Superior temporal gyrus (tissue), 1 donor: ENCODE data around the gene MTOR.
"Not testable (repeated sequence)": the region's sequence is repeated elsewhere in the genome, so short reads cannot be mapped to it uniquely, and the experiment has no call there.

Experiments
- DNase-seq: peaks from one replicate; pipeline ENCODE4 v3.0.0-alpha.2; 2016; ENCODE audit errors: extremely low spot score

Gene MTOR

DNA sequence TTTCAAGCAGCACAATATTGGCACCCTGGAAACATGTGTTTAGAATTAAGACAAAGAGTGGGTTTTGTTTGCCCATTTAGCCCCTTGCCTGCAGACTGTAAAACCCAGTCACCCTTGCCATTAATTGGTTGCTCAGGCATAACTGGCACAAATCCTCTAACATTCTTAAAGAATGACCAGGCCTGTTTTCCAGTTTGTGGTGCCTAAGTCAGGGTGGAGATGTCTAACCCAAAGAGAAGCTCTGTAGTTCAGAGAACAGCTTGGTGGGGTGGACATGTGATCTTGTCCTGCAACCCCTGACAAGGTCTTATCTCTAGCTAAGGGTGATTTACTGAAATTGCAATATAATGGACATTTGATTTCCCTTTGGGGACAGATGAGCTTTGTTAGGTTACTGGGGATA is 82.0 kb downstream of the MTOR start:
- DNase-seq, result no peak

DNA sequence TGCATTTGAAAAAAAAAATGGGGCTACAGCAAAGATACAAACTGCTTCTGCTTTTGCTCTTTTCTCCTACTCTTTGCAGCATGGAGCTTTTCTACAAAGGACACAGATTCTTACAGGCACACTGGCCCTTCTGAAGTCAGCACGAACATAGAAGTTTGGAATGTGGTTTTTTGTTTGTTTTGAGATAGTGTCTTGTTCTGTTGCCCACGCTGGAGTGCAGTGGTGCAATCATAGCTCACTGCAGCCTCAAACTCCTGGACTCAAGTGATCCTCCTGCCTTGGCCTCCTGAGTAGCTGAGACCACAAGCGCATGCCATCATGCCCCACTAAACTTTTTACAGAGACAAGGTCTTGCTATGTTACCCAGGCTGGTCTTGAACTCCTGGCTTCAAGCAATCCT is 82.6 kb downstream of the MTOR start:
- DNase-seq, result not testable (repeated sequence)

DNA sequence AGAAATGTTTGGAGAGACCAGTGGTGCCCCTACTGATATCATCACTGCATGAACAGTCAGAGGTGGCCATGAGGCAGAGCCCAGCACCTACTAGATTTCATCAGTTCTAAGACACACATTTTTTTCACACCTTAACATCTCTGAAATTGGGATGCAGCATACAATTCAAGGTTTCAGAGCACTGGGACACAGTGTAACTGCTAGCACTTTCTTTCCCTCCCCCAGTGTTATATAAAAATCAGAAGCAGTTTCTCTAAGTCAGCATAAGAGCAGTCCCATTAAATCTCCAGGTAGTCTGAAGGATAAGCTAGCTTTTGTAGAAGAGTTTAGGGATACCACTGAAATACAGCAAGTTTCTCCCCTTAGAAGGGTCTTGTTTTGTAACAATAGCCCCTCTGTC is 83.2 kb downstream of the MTOR start:
- DNase-seq, result peak; percentile 62

DNA sequence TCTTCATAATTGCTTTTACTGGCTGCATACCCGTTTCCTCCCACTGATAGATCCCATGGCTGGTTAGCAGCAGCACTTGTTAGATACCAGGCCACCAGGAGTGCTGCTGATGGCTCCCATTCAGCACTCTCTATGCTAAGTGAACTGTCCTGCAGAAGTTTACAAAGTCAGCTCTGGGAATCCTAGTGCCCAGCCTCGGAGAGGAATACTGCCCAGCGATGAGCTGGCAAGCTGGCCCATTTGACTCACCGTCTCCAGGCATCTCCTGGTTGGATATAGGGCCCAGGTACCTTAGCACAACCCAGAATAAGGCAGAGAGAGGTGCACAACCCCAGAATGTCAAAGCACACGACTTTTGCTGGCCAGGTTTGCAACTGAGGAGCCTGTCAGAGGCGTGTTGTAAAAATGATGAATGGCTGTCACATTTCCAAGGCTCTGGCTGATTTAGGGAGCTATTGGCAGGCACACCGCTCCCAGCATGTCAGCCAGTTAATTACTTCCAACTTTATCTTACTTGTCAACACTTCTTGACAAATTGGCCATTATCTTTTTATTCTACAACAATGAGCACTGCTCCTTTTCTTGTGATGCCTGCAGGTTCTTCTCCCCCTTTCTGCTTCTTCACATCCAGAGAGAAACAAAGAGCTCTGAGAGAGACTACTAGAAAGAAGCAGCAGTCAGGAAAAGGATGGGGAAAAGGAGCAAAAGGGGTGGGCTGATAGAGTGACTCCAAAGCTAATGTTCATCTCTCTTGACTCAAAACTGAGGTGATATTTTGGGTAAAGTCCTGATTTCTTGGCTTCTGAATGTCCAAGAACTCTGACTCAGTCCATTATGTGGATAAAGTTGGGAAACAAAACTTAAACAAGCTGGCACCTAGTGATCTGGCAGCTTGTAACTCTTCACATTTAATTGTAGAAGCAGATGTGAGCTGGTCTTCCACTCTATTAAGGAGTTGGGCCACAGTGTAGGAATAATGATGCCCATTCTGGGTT is 84.0 kb downstream of the MTOR start:
- peak; percentile 44 for DNase-seq

DNA sequence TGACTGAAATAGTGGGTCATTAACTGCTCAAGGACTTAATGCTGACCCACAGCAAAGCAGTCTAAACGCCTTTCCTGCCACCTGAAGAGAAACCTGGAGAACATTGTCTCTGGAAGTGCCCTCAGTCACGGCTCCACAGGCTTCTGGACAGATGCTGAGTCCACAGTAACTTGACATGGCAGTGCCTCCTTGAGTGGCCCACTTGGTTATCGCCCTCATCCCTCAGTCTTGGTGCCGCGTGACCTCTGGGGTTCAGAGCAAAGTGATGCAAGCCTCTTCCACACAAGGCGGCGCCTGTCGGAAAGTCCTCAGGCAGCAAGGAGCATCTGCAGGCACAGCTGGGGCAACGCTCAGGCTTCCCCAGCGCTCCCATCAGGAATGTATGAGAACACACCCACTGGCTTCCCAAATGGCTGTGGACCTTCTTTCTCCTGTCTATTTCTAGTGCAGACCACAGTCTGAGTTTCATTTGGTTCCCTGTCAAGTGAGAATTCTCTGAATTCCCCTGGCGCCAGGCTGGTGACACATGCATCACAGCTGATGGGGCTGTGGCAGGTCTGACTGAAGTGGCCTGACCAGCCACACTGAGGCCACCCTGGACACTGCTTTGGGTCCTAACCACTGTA is 86.2 kb downstream of the MTOR start:
- DNase-seq, result no peak

DNA sequence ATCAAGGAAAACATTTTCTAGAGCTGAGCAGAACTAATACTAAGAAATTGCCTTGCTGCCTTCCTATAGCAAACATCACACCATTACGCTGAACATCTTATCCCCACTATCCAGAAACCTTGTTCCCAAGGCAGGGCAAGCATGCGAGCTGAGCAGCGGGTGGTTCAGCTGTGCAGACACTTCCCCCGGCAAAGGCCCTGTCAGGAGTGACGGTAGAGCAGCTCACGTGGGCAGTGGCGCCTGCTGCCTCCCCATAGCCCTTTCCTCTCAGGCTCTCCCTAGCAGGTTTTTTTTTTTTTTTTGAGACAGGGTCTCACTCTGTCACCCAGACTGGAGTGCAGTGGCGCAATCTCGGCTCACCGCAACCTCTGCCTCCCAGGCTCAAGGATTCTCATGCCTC is 86.9 kb downstream of the MTOR start:
- DNase-seq, result no peak

DNA sequence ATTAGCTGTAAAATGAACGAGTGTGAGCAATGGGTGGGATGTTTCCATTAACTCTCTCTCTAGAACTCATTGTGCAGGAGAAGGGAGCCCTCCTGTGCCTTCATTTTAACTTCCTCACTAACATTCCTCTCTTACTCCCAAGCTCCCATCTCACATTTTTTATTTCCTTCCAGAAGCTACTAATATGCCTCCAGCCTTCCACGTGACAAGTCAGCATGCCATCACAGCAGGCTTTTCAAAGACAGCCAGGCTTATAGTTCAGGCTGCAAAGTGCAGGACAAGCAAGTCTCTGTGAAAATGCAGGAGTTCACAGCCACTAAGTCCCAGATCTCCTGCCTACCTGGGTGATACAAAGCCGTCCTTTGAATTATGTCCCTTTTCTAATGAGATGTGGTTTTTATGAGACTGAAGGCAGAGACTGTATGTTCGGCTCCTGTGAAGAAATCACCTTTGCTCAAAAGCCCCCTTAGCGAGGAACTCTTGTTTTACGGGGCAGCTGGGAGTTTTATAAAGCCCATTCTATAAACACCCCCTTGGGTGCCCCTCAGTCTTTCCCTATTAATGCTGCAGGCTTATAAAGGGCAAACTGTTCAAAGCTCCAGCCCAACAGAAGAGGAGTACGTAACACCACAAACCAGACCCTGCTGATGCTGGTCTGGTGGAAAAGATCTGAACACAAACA is 87.9 kb downstream of the MTOR start:
- no peak for DNase-seq

DNA sequence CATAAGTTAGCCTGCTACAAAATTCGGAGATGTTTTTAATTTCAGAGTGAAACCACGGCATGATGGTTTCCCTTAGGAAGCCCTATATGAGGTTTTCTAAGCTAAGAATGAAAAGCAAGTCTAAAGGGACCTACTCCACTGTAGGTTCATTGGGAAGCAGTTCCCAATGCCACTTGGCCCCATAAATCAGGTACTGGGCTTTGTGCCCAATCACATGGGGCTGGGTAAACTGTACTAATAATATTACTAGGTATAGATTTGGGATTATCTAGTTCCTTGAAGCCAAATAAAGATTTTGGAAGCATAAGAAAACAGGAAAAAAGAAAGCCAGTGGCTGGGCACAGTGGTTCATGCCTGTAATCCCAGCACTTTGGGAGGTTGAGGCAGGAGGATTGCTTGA is 92.2 kb downstream of the MTOR start:
- DNase-seq, result no peak

DNA sequence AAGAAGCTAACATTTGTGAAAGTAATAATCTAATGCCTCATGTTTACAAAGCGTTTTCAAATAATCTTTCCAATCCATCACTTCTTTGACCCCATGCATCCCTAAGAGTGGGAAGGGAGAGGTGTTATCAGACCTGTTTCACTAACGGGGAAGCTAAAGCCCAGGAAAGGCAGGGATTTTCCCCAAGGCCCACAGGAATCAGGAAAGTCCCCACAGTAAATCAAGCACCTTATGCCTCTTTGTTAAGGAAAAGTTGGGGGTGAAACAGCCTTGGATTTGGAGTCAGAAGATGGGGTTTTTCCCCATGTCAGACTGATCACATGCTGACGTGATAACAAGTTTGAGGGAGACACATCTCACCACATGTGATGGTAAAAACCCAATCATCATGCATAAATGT is 93.1 kb downstream of the MTOR start:
- DNase-seq, result no peak

DNA sequence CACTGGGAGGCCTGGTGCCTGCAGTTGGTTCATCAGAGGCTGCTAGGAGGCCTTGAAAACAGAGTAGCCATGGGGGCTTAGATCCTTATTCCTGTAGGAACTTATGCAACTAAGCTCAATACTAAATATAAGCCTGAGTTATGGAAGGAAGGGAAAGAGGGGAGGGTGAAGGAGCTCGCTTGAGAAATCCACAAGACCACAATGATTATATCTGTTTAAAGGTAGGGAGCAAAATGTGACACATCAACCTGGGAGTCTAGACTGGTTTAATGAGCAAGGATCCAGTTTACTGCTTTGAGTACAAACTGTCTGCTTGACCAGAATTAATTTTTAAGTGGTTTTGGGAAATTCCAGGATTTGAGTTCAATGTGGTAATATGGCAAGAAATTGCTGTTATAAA is 93.6 kb downstream of the MTOR start:
- no peak for DNase-seq

DNA sequence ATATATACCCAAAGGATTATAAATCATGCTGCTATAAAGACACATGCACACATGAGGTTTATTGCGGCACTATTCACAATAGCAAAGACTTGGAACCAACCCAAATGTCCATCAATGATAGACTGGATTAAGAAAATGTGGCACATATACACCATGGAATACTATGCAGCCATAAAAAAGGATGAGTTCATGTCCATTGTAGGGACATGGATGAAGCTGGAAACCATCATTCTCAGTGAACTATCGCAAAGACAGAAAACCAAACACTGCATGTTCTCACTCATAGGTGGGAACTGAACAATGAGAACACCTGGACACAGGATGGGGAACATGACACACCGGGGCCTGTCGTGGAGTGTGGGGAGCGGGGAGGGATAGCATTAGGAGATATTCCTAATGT is 95.6 kb downstream of the MTOR start:
- not testable (repeated sequence) for DNase-seq

DNA sequence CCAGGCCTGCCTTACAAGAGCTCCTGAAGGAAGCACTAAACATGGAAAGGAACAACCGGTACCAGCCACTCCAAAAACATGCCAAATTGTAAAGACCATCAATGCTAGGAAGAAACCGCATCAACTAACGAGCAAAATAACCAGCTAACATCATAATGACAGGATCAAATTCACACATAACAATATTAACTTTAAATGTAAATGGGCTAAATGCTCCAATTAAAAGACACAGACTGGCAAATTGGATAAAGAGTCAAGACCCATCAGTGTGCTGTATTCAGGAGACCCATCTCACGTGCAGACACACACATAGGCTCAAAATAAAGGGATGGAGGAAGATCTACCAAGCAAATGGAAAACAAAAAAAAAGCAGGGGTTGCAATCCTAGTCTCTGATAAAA is 99.6 kb downstream of the MTOR start:
- DNase-seq, result not testable (repeated sequence)

DNA sequence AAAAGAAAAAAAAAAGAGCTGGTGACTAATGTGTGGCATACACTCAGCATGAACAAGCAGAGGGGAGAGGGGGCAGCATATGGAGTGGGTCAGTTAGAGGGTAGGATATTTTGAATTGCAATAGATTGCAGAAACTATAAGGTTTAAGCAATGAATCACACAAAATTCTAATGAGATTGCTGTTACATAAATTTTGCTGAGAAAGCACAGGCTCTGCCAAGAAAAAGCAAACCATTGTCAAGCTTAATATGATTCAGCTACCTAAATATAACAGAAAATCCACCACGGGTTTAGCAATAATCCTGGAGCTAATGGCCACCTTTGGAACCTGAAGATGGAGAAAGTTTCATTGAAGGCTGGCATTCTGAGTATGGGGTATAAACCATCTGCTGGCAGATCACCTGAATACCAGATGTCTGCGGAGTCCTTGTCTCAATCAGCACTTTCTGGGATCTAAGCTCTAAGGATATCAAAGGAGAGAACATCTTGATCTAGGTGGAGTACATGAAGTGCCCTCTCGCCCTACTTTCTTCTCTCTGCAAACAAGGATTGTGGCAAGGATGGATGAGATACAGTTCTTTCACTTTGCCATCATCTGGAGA is 103.5 kb downstream of the MTOR start:
- peak; percentile 76 for DNase-seq

DNA sequence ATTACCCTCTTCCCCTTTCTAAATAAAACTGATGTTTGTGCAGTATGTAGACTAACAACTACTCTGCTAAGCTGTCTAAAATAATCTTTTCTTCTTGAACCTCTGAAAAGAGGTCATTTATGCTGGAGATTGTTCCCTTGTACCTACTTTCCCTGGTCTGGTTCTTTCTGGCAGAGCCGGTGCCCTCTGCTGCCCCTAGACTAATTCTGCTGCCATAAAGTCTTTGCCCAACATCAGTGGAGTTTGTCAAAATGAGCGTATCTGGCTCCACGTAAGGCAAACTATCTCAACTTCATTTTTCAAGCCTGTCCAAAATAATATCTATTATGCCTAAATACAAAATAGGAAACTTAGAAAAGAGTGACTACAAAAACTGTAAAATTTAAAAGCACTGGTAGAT is 104.1 kb downstream of the MTOR start:
- DNase-seq, result no peak

DNA sequence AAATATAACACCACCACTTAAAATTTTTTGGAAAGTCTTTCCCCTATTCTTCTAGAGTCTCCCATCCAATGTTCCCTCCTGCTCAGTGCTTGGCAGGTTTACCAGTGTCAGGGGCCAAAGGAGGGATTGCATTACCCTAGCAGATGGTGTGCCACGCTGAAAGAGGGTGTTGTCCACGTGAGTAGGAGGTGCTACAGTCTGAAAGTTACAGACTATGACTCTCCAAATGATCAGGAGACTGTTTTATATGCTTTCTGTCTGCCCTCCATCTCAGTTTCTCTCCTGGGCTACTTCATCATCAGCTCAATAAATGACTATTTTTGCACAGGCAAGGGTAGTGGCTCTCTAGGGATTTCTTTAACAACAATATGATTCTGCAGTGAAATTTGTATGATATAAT is 104.5 kb downstream of the MTOR start:
- peak; percentile 29 for DNase-seq

DNA sequence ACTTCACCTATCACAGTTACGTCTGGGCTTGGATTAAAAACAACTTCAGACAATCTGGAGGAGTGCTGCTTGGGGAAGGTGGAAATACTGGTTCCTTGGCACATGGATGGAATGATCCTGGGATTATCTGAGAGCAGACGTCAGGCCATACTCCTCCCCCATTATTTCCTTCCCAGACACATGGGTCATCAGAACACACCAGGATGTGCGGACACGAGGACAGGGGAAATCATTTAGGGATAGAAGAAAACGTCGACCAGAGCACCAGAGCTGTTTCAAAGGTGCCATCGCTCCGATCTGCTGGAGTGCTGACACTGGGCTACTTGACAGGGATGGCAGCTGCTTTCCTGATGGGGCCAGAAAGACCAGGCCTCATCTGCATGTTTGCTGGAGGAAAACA is 105.0 kb downstream of the MTOR start:
- no peak for DNase-seq

DNA sequence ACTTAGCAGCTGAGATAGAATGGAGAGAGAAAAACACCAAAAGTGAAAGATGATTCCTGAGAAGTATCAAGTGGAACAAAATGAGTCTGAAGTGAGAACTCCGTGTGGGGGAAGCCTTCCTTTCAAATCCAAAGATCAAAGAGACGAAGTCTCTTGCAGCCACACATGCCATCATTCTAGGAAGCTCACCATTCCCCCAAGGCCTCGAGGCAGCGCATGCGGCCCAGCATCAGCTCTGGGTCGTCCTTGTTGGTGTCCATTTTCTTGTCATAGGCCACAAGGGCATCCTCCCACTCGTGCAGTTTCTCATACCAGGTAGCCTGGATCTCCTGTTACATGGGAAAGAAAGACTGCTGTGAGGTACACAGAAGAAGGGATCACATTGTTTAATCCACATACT is 105.4 kb downstream of the MTOR start:
- DNase-seq, result no peak

DNA sequence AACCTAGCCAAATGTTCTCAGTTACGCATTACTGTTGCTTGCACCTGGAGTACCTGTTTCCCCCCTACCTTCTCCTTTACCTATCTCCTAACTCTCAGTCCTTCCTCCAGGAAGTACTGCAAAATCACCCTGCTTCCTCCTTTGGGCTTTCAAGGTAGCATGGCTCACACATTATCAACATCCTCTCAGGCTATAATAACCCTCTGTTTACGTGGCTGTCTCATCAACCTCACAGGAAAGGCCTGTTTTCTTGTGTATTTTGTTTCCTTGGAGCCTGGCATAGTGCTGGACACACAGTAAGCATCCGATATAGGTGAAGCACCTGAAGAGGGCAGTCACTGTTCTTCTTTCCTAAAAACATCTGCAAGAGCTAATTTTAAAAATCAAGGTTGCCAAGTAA is 105.9 kb downstream of the MTOR start:
- DNase-seq, result no peak

DNA sequence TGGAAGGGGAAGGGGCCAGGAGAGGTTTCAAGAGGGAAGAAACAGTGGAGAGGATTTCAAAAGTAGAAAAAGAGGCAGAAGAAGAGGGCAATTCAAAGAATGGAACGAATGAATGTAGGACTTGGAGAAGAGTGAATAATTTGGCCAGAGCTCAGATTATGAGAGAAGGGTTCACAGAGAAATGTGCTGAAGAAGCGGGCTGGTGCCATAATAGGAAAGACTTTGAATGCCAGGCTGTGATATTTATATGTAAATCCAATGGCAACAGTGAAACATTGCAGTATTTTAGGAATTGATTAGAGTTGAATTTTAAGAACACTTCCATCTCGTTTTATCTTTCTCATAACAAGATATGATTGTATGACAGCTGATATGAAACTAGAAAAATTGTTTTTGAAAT is 109.2 kb downstream of the MTOR start:
- DNase-seq, result no peak

DNA sequence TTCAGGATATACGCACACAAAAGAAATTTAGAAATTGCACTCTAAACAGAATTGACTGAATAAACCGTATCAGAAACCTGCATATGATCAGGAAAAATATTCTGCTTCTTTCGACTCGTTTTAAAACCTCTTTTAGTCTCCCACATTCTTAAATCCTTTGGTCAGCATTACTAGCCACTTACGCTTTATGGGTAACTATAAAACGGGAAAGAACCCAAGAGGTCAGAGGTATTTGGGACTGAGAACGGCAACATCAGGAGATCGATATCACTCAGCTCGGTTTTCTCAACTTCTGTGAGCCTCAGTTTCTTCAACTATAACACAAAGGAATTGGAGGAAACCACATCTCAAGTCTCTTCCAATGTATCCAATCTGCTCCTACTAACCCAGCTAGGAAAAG is 109.6 kb downstream of the MTOR start:
- no peak for DNase-seq

DNA sequence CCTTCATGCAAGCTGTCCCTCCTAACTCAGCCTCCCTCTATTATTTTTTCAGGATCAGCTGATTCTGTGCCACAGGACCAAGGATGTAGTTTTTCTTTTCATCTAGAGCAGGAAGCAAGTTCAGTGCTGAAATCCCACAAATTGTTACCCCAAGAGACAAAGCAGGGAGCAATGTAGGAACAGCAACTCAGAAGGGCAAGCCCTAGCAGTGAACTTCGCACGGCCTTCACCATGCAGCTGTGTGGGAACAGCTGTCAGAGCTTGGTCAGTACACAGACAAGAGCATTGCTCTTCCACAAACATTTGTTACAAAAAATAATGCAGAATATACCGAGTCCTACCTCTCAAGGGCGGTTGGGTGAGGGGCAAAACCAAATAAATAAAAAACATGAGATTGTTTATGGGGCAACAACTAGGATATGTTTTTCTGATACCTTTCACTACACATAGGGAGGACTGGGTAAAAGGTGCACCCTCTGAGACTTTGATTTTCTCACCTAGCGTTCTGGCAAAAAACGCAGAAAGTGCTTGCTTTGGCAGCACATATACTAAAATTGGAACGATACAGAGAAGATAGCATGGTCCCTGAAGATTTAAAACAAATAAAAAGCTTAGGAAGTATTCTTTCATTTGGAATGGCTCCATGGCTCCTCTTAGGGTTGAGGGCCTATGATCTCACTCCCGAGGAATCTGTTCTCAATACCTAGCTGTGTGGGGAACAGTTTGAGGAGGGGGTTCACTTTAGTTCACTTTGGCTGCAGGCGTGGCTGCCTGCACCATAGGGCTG is 110.3 kb downstream of the MTOR start:
- no peak for DNase-seq
